Common myeloid progenitor, CD34-positive (primary cell): ENCODE data around the gene WEE2.

Experiments used
- CTCF ChIA-PET: fragments of 350-600 bp; sonication (Branson Sonifier 250); formaldehyde crosslinking; loops from one replicate; lab custom pipeline; 2021; ENCODE audit warnings: antibody characterized with exemption; lab: Charles Lee
- POLR2A ChIA-PET: fragments of 350-600 bp; sonication (Branson Sonifier 250); formaldehyde crosslinking; loops from one replicate; lab custom pipeline; 2021; ENCODE audit warnings: antibody characterized with exemption; lab: Charles Lee
- DNase-seq, 3 donors: peaks; one replicate each; pipeline versions ENCODE4 v3.0.0 to v3.0.0-alpha.2; 2013
- H3K27ac ChIP-seq, 2 experiments: 1 replicate in 1 of 2; 2 replicates in 1 of 2; pipeline ENCODE4 v1.7.0; 2013; ENCODE audit warnings: inconsistent platforms in 2 of 2, low read length in 2 of 2, mild to moderate bottlenecking in 2 of 2, low read depth in 1 of 2, moderate library complexity in 1 of 2; ENCODE audit not compliant: severe bottlenecking in 2 of 2, insufficient read depth in 1 of 2, poor library complexity in 1 of 2
- H3K27me3 ChIP-seq, 5 experiments: replicated peaks in 2 of 5; 1 replicate in 3 of 5; 2 replicates in 2 of 5; pipeline versions ENCODE4 v1.6.1 to v1.7.0; 2013; ENCODE audit warnings: low read length in 4 of 5, mild to moderate bottlenecking in 2 of 5, moderate library complexity in 2 of 5, inconsistent platforms in 1 of 5; ENCODE audit not compliant: insufficient read depth in 5 of 5, control insufficient read depth in 4 of 5
- H3K36me3 ChIP-seq, 4 experiments: 1 replicate in 2 of 4; 2 replicates in 2 of 4; pipeline versions ENCODE4 v1.6.1 to v1.7.0; 2013; ENCODE audit warnings: low read length in 3 of 4, control low read depth in 1 of 4, mild to moderate bottlenecking in 1 of 4; ENCODE audit not compliant: control insufficient read depth in 4 of 4, insufficient read depth in 4 of 4
- H3K4me1 ChIP-seq, 4 experiments: 1 replicate in 3 of 4; 2 replicates in 1 of 4; pipeline versions ENCODE4 v1.6.1 to v1.7.1; 2013; ENCODE audit warnings: low read length in 3 of 4, mild to moderate bottlenecking in 3 of 4, control low read depth in 1 of 4, inconsistent platforms in 1 of 4, moderate library complexity in 1 of 4; ENCODE audit not compliant: control insufficient read depth in 4 of 4, insufficient read depth in 4 of 4; ENCODE audit errors: control extremely low read depth in 1 of 4
- H3K4me3 ChIP-seq, 7 experiments: 1 replicate in 4 of 7; 2 replicates in 3 of 7; pipeline versions ENCODE4 v1.5.1 to v1.7.0; 2013; ENCODE audit warnings: mild to moderate bottlenecking in 7 of 7, low read length in 6 of 7, moderate library complexity in 6 of 7, inconsistent platforms in 2 of 7, low read depth in 2 of 7, control low read depth in 1 of 7; ENCODE audit not compliant: insufficient read depth in 4 of 7, control insufficient read depth in 1 of 7; ENCODE audit errors: extremely low read depth in 1 of 7
- H3K9me3 ChIP-seq, 5 experiments: 1 replicate in 4 of 5; 2 replicates in 1 of 5; pipeline versions ENCODE4 v1.6.1 to v1.7.1; 2013; ENCODE audit warnings: low read length in 4 of 5, mild to moderate bottlenecking in 2 of 5, inconsistent platforms in 1 of 5, low read depth in 1 of 5, moderate library complexity in 1 of 5; ENCODE audit not compliant: control insufficient read depth in 4 of 5, insufficient read depth in 2 of 5; ENCODE audit errors: control extremely low read depth in 1 of 5
- WGBS: methylation state at CpG from one replicate; pipeline ENCODE4 v1.1.5; 2013; ENCODE audit not compliant: insufficient coverage; 5-methylcytosine and 5-hydroxymethylcytosine counted together

WEE2 gene

GRCh38 chr7:141666071-141666470 lies 42.1 kb upstream of the WEE2 start:
- 80% methylated on average over 1 of the region's 4 CpGs for WGBS
- no peak overlapping the region for H3K27ac ChIP-seq
- no peak overlapping the region for H3K4me3 ChIP-seq
- H3K27me3 ChIP-seq: no peaks in the 10 kb centered on the region
- POLR2A ChIA-PET: no interaction called here
- no peaks in the 10 kb centered on the region for H3K9me3 ChIP-seq
- peaks cover 8 to 36% (median 29%) of the 10 kb centered on the region in 4 experiments for H3K4me1 ChIP-seq
- peaks cover 15 to 44% (median 35%) of the 10 kb centered on the region in 4 experiments for H3K36me3 ChIP-seq
- DNase-seq: no peak
- CTCF ChIA-PET: interaction anchor here (0.9 to 19.0 kb wide), 3 partner anchors 6 to 14 kb away, joined by 3 to 233 read pairs (median 233); no protein-coding TSS in a partner anchor

- no peak overlapping the region for H3K4me3 ChIP-seq
- 92% methylated on average over 2 of the region's 2 CpGs for WGBS
- ChIA-PET CTCF (interaction anchor here (14.0 kb wide), 1 partner anchor 11 kb away, joined by 233 read pairs; no protein-coding TSS in a partner anchor), POLR2A (interaction anchor here (0.9 kb wide), 1 partner anchor 33 kb away, joined by 3 read pairs; the partner anchor contains the start of gene DENND11)
- H3K36me3 ChIP-seq: peaks cover 33 to 55% (median 41%) of the 10 kb centered on the region in 4 experiments
- H3K27me3 ChIP-seq: no peaks in the 10 kb centered on the region
- peaks cover 0 to 9% (median 0%) of the 10 kb centered on the region in 5 experiments for H3K9me3 ChIP-seq
- peaks cover 0 to 9% (median 7%) of the 10 kb centered on the region in 4 experiments for H3K4me1 ChIP-seq
- H3K27ac ChIP-seq: no peak overlapping the region
- DNase-seq: no peak
Measured at GRCh38 chr7:141668853-141669252, 39.3 kb upstream of the WEE2 start.

DNA sequence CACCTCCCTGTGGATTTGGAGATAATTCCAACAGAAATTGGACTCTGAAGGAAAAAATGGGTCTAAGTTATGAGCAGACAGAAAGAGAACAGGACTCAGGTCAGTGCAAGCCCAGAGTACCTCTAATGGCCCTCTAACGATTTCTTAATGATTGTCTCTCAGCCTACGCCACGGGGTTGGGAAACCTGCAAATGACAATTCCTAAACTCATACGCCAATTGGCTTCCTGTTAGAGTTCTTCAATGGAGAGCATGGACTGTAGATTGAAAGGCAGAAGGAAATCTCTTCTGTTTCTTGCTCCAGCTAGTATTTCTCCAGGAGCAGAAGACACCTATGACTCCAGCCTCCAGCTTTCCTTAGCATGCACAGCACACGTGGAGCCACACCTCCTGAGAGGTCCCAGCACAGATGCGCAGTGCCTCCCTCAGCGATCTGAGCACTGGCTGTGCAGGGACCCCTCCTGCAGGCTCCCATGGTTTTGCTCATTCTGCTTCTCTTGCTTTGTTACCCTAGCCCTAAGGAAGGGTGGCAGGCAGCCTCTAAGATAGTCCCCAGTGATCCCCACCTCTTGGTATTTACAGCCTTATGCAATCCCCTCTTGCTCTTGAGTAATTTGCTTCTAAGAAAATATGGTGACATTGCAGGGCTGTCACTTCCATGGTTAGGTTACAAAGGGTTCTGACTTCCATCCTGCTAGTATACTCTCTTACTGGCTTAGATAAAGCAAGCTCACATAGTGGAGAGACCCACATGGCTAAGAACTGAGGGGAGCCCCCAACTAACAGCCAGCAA lies 36.3 kb upstream of the WEE2 start:
- 96% methylated on average over 7 of the region's 7 CpGs for WGBS

DNA sequence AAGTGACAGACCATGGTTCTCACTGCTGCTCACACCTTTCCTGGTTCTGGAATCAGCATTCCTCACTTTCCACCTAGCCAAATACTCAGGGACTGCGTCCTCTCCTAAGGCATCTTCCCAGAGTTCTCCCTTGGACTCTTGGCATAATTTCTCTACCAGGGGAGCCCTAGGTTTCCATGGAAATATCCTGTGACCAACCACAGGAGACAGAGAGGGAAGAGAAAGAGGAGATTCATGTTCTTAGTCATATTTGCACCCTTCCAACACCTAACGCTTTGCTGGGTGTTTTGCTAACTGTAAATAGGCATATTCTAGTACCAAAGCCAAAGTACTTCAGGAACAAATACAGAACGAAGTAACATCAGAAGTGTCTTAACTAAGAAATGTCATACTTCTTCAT lies 34.8 kb upstream of the WEE2 start:
- Histone ChIP-seq H3K9me3 (peaks cover 0 to 9% (median 0%) of the 10 kb centered on the region in 5 experiments), H3K27ac (no peak overlapping the region), H3K36me3 (peaks cover 26 to 36% (median 32%) of the 10 kb centered on the region in 4 experiments), H3K4me1 (peaks cover 14 to 27% (median 20%) of the 10 kb centered on the region in 4 experiments), H3K27me3 (no peaks in the 10 kb centered on the region), H3K4me3 (no peak overlapping the region)
- no peak for DNase-seq
- POLR2A ChIA-PET: interaction anchor here (1.2 kb wide), 1 partner anchor 10 kb away, joined by 4 read pairs; no protein-coding TSS in a partner anchor
- WGBS: 100% methylated on average over 1 of the region's 3 CpGs
- CTCF ChIA-PET: interaction anchor here (1.2 to 14.0 kb wide), 3 partner anchors 16 to 65 kb away, joined by 3 to 233 read pairs (median 11); partner anchors contain the start of gene SSBP1

More for the DNA sequence above, 36.3 kb upstream of the WEE2 start:
- Histone ChIP-seq H3K36me3 (peaks cover 27 to 36% (median 31%) of the 10 kb centered on the region in 4 experiments), H3K4me1 (peaks cover 11 to 24% (median 20%) of the 10 kb centered on the region in 4 experiments), H3K4me3 (no peak overlapping the region), H3K9me3 (peaks cover 0 to 9% (median 0%) of the 10 kb centered on the region in 5 experiments), H3K27me3 (no peaks in the 10 kb centered on the region), H3K27ac (no peak overlapping the region)
- ChIA-PET CTCF (interaction anchor here (0.9 to 14.0 kb wide), 2 partner anchors 14 to 93 kb away, joined by 4 to 233 read pairs; no protein-coding TSS in a partner anchor), POLR2A (interaction anchor here (1.0 to 1.2 kb wide), 2 partner anchors 9 to 66 kb away, joined by 3 to 4 read pairs; no protein-coding TSS in a partner anchor)
- no peak for DNase-seq

GRCh38 chr7:141674171-141674671 lies 33.9 kb upstream of the WEE2 start:
- no peak for DNase-seq
- Histone ChIP-seq H3K27me3 (no peaks in the 10 kb centered on the region), H3K9me3 (peaks cover 0 to 9% (median 0%) of the 10 kb centered on the region in 5 experiments), H3K27ac (no peak overlapping the region), H3K4me3 (no peak overlapping the region), H3K36me3 (peaks cover 22 to 36% (median 30%) of the 10 kb centered on the region in 4 experiments), H3K4me1 (peaks cover 14 to 27% (median 20%) of the 10 kb centered on the region in 4 experiments)
- ChIA-PET POLR2A (interaction anchor here (1.3 kb wide), 1 partner anchor 27 kb away, joined by 3 read pairs; no protein-coding TSS in a partner anchor), CTCF (interaction anchor here (1.0 to 14.0 kb wide), 6 partner anchors 14 to 64 kb away, joined by 3 to 233 read pairs (median 4); partner anchors contain the start of genes DENND11 and SSBP1)
- 100% methylated on average over 3 of the region's 5 CpGs for WGBS

- H3K27me3 ChIP-seq: no peaks in the 10 kb centered on the region
- peak in 1 of 3 donors; percentile 23 for DNase-seq
- ChIA-PET CTCF (interaction anchor here (1.0 to 14.0 kb wide), 6 partner anchors 14 to 63 kb away, joined by 3 to 233 read pairs (median 4); partner anchors contain the start of genes DENND11 and SSBP1), POLR2A (interaction anchor here (1.3 kb wide), 2 partner anchors 11 to 26 kb away, joined by 3 to 4 read pairs; no protein-coding TSS in a partner anchor)
- H3K9me3 ChIP-seq: peaks cover 0 to 9% (median 0%) of the 10 kb centered on the region in 5 experiments
- peaks cover 22 to 36% (median 30%) of the 10 kb centered on the region in 4 experiments for H3K36me3 ChIP-seq
- peaks cover 14 to 27% (median 20%) of the 10 kb centered on the region in 4 experiments for H3K4me1 ChIP-seq
- H3K27ac ChIP-seq: no peak overlapping the region
- WGBS: 100% methylated on average over 1 of the region's 4 CpGs
- no peak overlapping the region for H3K4me3 ChIP-seq
Measured at GRCh38 chr7:141674702-141675101, 33.5 kb upstream of the WEE2 start.
